22Rv1 (cell line): Measurements from ENCODE around the gene WIPF1.

Experiments
- CTCF ChIP-seq: fragments of 450-650 bp; IDR thresholded peaks from 2 replicates; pipeline ENCODE4 v1.5.1; 2017; ENCODE audit warnings: mild to moderate bottlenecking
- ZFX ChIP-seq: fragments of 450-650 bp; IDR thresholded peaks from 2 replicates; pipeline ENCODE4 v1.6.1; 2017; ENCODE audit warnings: antibody characterized with exemption, borderline replicate concordance

GRCh38 chr2:174608866-174609214 is 11.2 kb upstream of the WIPF1 start:
- no peak for TF ChIP-seq CTCF
- TF ChIP-seq ZFX: no peak
